Ishikawa (cell line): Measurements from ENCODE around the gene CHST14.

Source experiments
- CEBPB ChIP-seq: IDR thresholded peaks from 2 replicates; pipeline ENCODE4 v1.6.1; 2012
- CREB1 ChIP-seq: IDR thresholded peaks from 2 replicates; pipeline ENCODE4 v1.6.1; 2012; ENCODE audit warnings: low read depth
- EGR1 ChIP-seq: IDR thresholded peaks from 2 replicates; pipeline ENCODE4 v1.6.1; 2012
- EP300 ChIP-seq: IDR thresholded peaks from 2 replicates; pipeline ENCODE4 v1.6.1; 2012; ENCODE audit warnings: borderline replicate concordance
- FOXM1 ChIP-seq: IDR thresholded peaks from 2 replicates; pipeline ENCODE4 v1.6.1; 2012; ENCODE audit warnings: low read depth, borderline replicate concordance
- MAX ChIP-seq: IDR thresholded peaks from 2 replicates; pipeline ENCODE4 v1.6.1; 2012
- NFIC ChIP-seq: IDR thresholded peaks from 2 replicates; pipeline ENCODE4 v1.6.1; 2012
- RAD21 ChIP-seq: IDR thresholded peaks from 2 replicates; pipeline ENCODE4 v1.6.1; 2012; ENCODE audit warnings: low read depth
- REST ChIP-seq: IDR thresholded peaks from 2 replicates; pipeline ENCODE4 v1.6.1; 2012; ENCODE audit warnings: low read depth, mild to moderate bottlenecking
- TAF1 ChIP-seq: IDR thresholded peaks from 2 replicates; pipeline ENCODE4 v1.6.1; 2012; ENCODE audit warnings: low read depth, mild to moderate bottlenecking
- TCF12 ChIP-seq: IDR thresholded peaks from 2 replicates; pipeline ENCODE4 v1.6.1; 2012; ENCODE audit warnings: low read depth
- TEAD4 ChIP-seq: IDR thresholded peaks from 2 replicates; pipeline ENCODE4 v1.6.1; 2012
- USF1 ChIP-seq: IDR thresholded peaks from 2 replicates; pipeline ENCODE4 v1.6.1; 2012
- YY1 ChIP-seq: IDR thresholded peaks from 2 replicates; pipeline ENCODE4 v1.6.1; 2012; ENCODE audit warnings: low read depth

- TF ChIP-seq TAF1 (no peak), REST (no peak), FOXM1 (no peak), MAX (peak; percentile 69), CREB1 (no peak), EP300 (no peak), USF1 (no peak; the same call in 1 of the 2 replicates), RAD21 (peak; percentile 91), TEAD4 (no peak), CEBPB (no peak), YY1 (no peak), EGR1 (no peak), NFIC (no peak), TCF12 (no peak)
These were observed 49.3 kb upstream of the CHST14 start for GRCh38 chr15:40421246-40422157.
